OCI-LY1 (cell line): ENCODE data around the gene EGFL8.

Experiments
- H2AFZ ChIP-seq: fragments of 200-600 bp; sonication (generic), shearing (Covaris generic); 2 replicates; pipeline ENCODE4 v1.6.0; 2014; ENCODE audit warnings: antibody characterized with exemption, mild to moderate bottlenecking, low read length
- H3F3A ChIP-seq: fragments of 200-600 bp; sonication (generic), shearing (Covaris generic); 2 replicates; pipeline ENCODE4 v1.6.0; 2014; ENCODE audit warnings: mild to moderate bottlenecking, antibody characterized with exemption, low read length, moderate library complexity; ENCODE audit not compliant: insufficient read depth
- H3K27ac ChIP-seq: fragments of 200-600 bp; sonication (generic); 2 replicates; pipeline ENCODE4 v1.5.1; 2014; ENCODE audit warnings: low read length, mixed run types, mild to moderate bottlenecking, low read depth; ENCODE audit not compliant: poor library complexity, severe bottlenecking
- H3K27me3 ChIP-seq: fragments of 200-600 bp; sonication (generic); 2 replicates; pipeline ENCODE4 v1.6.0; 2014; ENCODE audit warnings: antibody characterized with exemption, mild to moderate bottlenecking, low read length, moderate library complexity; ENCODE audit not compliant: insufficient read depth
- H3K36me3 ChIP-seq: fragments of 200-600 bp; sonication (generic); 2 replicates; pipeline ENCODE4 v1.6.1; 2014; ENCODE audit warnings: mild to moderate bottlenecking, antibody characterized with exemption, low read length, moderate library complexity, mixed read lengths; ENCODE audit not compliant: insufficient read depth
- H3K4me1 ChIP-seq: fragments of 200-600 bp; sonication (generic); 2 replicates; pipeline ENCODE4 v1.5.1; 2014; ENCODE audit warnings: mild to moderate bottlenecking, low read length, moderate library complexity; ENCODE audit not compliant: insufficient read depth, severe bottlenecking
- H3K4me2 ChIP-seq: fragments of 200-600 bp; sonication (generic), shearing (Covaris generic); 2 replicates; pipeline ENCODE4 v1.6.1; 2014; ENCODE audit warnings: low read length
- H3K4me3 ChIP-seq: fragments of 200-600 bp; sonication (generic); 2 replicates; pipeline ENCODE4 v1.5.1; 2014; ENCODE audit warnings: low read length, low read depth, mild to moderate bottlenecking, mixed read lengths; ENCODE audit not compliant: poor library complexity, severe bottlenecking
- H3K79me2 ChIP-seq: fragments of 200-600 bp; shearing (Covaris generic); 2 replicates; pipeline ENCODE4 v1.6.1; 2016; ENCODE audit warnings: mixed run types, low read length, mixed read lengths; ENCODE audit not compliant: insufficient read depth
- H3K9ac ChIP-seq: fragments of 200-600 bp; sonication (generic), shearing (Covaris generic); 2 replicates; pipeline ENCODE4 v1.6.1; 2014; ENCODE audit warnings: mild to moderate bottlenecking, low read length, mixed read lengths
- H3K9me2 ChIP-seq: fragments of 200-600 bp; sonication (generic), shearing (Covaris generic); 2 replicates; pipeline ENCODE4 v1.6.1; 2014; ENCODE audit warnings: low read depth, mild to moderate bottlenecking, low read length, mixed read lengths
- H3K9me3 ChIP-seq: fragments of 200-600 bp; shearing (Covaris generic); 2 replicates; pipeline ENCODE4 v1.6.1; 2014; ENCODE audit warnings: low read length, mixed read lengths
- H4K20me1 ChIP-seq: fragments of 200-600 bp; sonication (generic), shearing (Covaris generic); 2 replicates; pipeline ENCODE4 v1.6.0; 2016; ENCODE audit warnings: mild to moderate bottlenecking, low read length; ENCODE audit not compliant: insufficient read depth
- CTCF ChIP-seq: fragments of 200-600 bp; sonication (generic), shearing (Covaris generic); IDR thresholded peaks from 2 replicates; pipeline ENCODE4 v1.5.1; 2017; ENCODE audit warnings: mild to moderate bottlenecking, antibody characterized with exemption, low read length, moderate library complexity, mixed read lengths
- EZH2 ChIP-seq: fragments of 200-600 bp; sonication (generic), shearing (Covaris generic); IDR thresholded peaks from 2 replicates; pipeline ENCODE4 v1.8.0; 2017; ENCODE audit warnings: borderline replicate concordance, mixed run types, mild to moderate bottlenecking, antibody characterized with exemption, low read length, moderate library complexity, mixed read lengths

The EGFL8 gene

GRCh38 chr6:32182555-32182981, 18.2 kb downstream of the EGFL8 start:
- Histone ChIP-seq H3K4me2 (no peak overlapping the region), H3K9me3 (no peaks in the 10 kb centered on the region), H3K36me3 (peaks cover 51% of the 10 kb centered on the region; the same call in 1 of the 2 replicates), H4K20me1 (no peaks in the 10 kb centered on the region), H3K79me2 (no peaks in the 10 kb centered on the region), H3K27ac (no peak overlapping the region), H3F3A (no peaks in the 10 kb centered on the region), H3K9ac (no peak overlapping the region), H3K4me1 (peaks cover 11% of the 10 kb centered on the region), H3K27me3 (no peaks in the 10 kb centered on the region), H3K9me2 (no peaks in the 10 kb centered on the region), H2AFZ (no peak overlapping the region), H3K4me3 (no peak overlapping the region)
- TF ChIP-seq EZH2, result no peak

- no peaks in the 10 kb centered on the region for H3K79me2 ChIP-seq
- H3K27me3 ChIP-seq, result no peaks in the 10 kb centered on the region
- H3K9me2 ChIP-seq, result no peaks in the 10 kb centered on the region
- H3K4me1 ChIP-seq, result peaks cover 11% of the 10 kb centered on the region
- no peaks in the 10 kb centered on the region for H3F3A ChIP-seq
- H3K9ac ChIP-seq, result no peak overlapping the region
- H3K4me2 ChIP-seq, result no peak overlapping the region
- H4K20me1 ChIP-seq, result no peaks in the 10 kb centered on the region
- no peak for TF ChIP-seq EZH2
- no peak for TF ChIP-seq CTCF
- H3K4me3 ChIP-seq, result no peak overlapping the region
- H3K9me3 ChIP-seq, result no peaks in the 10 kb centered on the region
- no peak overlapping the region for H2AFZ ChIP-seq
- no peak overlapping the region for H3K27ac ChIP-seq
- H3K36me3 ChIP-seq, result peaks cover 56% of the 10 kb centered on the region; the same call in 1 of the 2 replicates
These were observed 18.6 kb downstream of the EGFL8 start for GRCh38 chr6:32183030-32183429.

- H3K4me1 ChIP-seq, result peaks cover 13% of the 10 kb centered on the region
- H3K79me2 ChIP-seq, result no peaks in the 10 kb centered on the region
- no peak overlapping the region for H3K27ac ChIP-seq
- H4K20me1 ChIP-seq, result no peaks in the 10 kb centered on the region
- no peak overlapping the region for H3K4me2 ChIP-seq
- H3F3A ChIP-seq, result no peaks in the 10 kb centered on the region
- TF ChIP-seq EZH2 (no peak), CTCF (no peak)
- H2AFZ ChIP-seq, result no peak overlapping the region
- no peak overlapping the region for H3K9ac ChIP-seq
- peaks cover 59% of the 10 kb centered on the region; the same call in 1 of the 2 replicates for H3K36me3 ChIP-seq
- H3K27me3 ChIP-seq, result no peaks in the 10 kb centered on the region
- H3K4me3 ChIP-seq, result no peak overlapping the region
- H3K9me3 ChIP-seq, result no peaks in the 10 kb centered on the region
- H3K9me2 ChIP-seq, result no peaks in the 10 kb centered on the region
These were observed 19.2 kb downstream of the EGFL8 start for GRCh38 chr6:32183483-32184083.
